Kidney tubule cell (primary cell): ENCODE data around the gene TCEANC2.
A peak's percentile ranks its signal among the peaks of the same experiment; 100 is the strongest.
"Not testable (repeated sequence)": the region's sequence is repeated elsewhere in the genome, so short reads cannot be mapped to it uniquely, and the experiment has no call there.

Experiments used
- DNase-seq: peaks from one replicate; pipeline ENCODE4 v3.0.0-alpha.2; 2018; ENCODE audit warnings: low spot score

The TCEANC2 gene

GRCh38 chr1:54052934-54053744, at the start of gene TCEANC2, which contains the start of gene TMEM59:
Gene TCEANC2, plus strand, starts transcription at chr1:54053608. Its CDS starts 815 bp downstream, at chr1:54054423.
Gene TMEM59, minus strand, starts transcription at chr1:54053204. Its CDS starts 16 bp downstream, at chr1:54053188.
- DNase-seq = peak; percentile 100

GRCh38 chr1:54003750-54004480, 49.5 kb upstream of the TCEANC2 start:
- not testable (repeated sequence) for DNase-seq

- DNase-seq = no peak
Measured at GRCh38 chr1:54004481-54005049, 48.8 kb upstream of the TCEANC2 start.

GRCh38 chr1:54006508-54006907, 46.9 kb upstream of the TCEANC2 start:
- DNase-seq = no peak

- no peak for DNase-seq
Measured at GRCh38 chr1:54007613-54008012, 45.8 kb upstream of the TCEANC2 start.

- DNase-seq = no peak
Measured at GRCh38 chr1:54008876-54009275, 44.5 kb upstream of the TCEANC2 start.

- DNase-seq = no peak
Measured at GRCh38 chr1:54009406-54009805, 44.0 kb upstream of the TCEANC2 start.

- DNase-seq = no peak
Measured at GRCh38 chr1:54010415-54011117, 42.8 kb upstream of the TCEANC2 start.

GRCh38 chr1:54011316-54012007, 41.9 kb upstream of the TCEANC2 start:
- DNase-seq = no peak

GRCh38 chr1:54012008-54012325, 41.4 kb upstream of the TCEANC2 start:
- DNase-seq = no peak

GRCh38 chr1:54012863-54013262, 40.5 kb upstream of the TCEANC2 start:
- DNase-seq = no peak

- DNase-seq = no peak
Measured at GRCh38 chr1:54013393-54014008, 39.9 kb upstream of the TCEANC2 start.

GRCh38 chr1:54014009-54014629, 39.3 kb upstream of the TCEANC2 start:
- no peak for DNase-seq

- peak; percentile 70 for DNase-seq
Measured at GRCh38 chr1:54016343-54017282, 36.8 kb upstream of the TCEANC2 start.

- no peak for DNase-seq
Measured at GRCh38 chr1:54017979-54018378, 35.4 kb upstream of the TCEANC2 start, which contains the start of gene LDLRAD1. Gene LDLRAD1, minus strand, starts transcription at chr1:54018186. Its CDS starts 74 bp downstream, at chr1:54018112.

- no peak for DNase-seq
Measured at GRCh38 chr1:54018635-54019034, 34.8 kb upstream of the TCEANC2 start.

- not testable (repeated sequence) for DNase-seq
Measured at GRCh38 chr1:54019562-54020176, 33.7 kb upstream of the TCEANC2 start.

- no peak for DNase-seq
Measured at GRCh38 chr1:54024358-54024757, 29.1 kb upstream of the TCEANC2 start.

GRCh38 chr1:54024811-54025210, 28.6 kb upstream of the TCEANC2 start:
- DNase-seq = not testable (repeated sequence)
